ACC112 (cell line): ENCODE data around the gene PMEPA1.

ENCODE experiments used
- H2AFZ ChIP-seq: fragments of 200-600 bp; sonication (generic); one replicate; pipeline ENCODE4 v1.6.0; 2017; ENCODE audit warnings: antibody characterized with exemption, low read length; ENCODE audit not compliant: unreplicated experiment
- H3K27ac ChIP-seq: fragments of 200-600 bp; sonication (generic); 2 replicates; pipeline ENCODE4 v1.5.1; 2014; ENCODE audit warnings: low read depth, mild to moderate bottlenecking, antibody characterized with exemption, low read length, moderate library complexity
- H3K27me3 ChIP-seq: fragments of 200-600 bp; sonication (generic); 2 replicates; pipeline ENCODE4 v1.6.1; 2014; ENCODE audit warnings: mild to moderate bottlenecking, antibody characterized with exemption, low read length, moderate library complexity, mixed read lengths; ENCODE audit not compliant: insufficient read depth
- H3K36me3 ChIP-seq: fragments of 200-600 bp; sonication (generic); 2 replicates; pipeline ENCODE4 v1.6.1; 2016; ENCODE audit warnings: mild to moderate bottlenecking, antibody characterized with exemption, low read length, moderate library complexity, mixed read lengths; ENCODE audit not compliant: insufficient read depth
- H3K4me1 ChIP-seq: fragments of 200-600 bp; sonication (generic); one replicate; pipeline ENCODE4 v1.6.1; 2016; ENCODE audit warnings: low read length, mixed read lengths; ENCODE audit not compliant: insufficient read depth, unreplicated experiment, control insufficient read depth
- H3K4me3 ChIP-seq: fragments of 200-600 bp; sonication (generic); 2 replicates; pipeline ENCODE4 v1.5.1; 2014; ENCODE audit warnings: mild to moderate bottlenecking, low read depth, low read length
- H3K79me2 ChIP-seq: fragments of 200-600 bp; sonication (generic); one replicate; pipeline ENCODE4 v1.6.0; 2016; ENCODE audit warnings: low read length; ENCODE audit not compliant: control insufficient read depth, unreplicated experiment, insufficient read depth

The PMEPA1 gene

DNA sequence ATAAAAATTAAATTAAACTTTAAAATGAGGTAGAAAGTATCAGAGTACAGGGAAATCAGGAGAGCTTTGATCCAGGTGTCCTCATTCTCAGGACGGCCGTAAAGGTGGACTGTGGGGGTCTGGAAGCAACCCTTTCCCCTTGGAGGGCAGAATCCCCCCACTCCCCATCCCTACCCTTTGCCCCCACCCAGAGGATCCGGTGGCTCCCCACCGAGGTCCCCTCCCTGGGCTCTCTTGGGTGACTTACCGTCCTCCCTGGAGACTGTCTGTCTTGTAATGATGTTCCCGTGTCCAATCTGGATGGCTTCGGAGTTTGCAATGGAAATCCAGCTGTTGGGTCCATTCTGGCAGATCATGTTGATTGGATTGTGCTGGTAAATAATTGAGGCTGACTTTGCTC is 96.9 kb downstream of the PMEPA1 start:
- Histone ChIP-seq H3K36me3 (no peaks in the 10 kb centered on the region), H3K4me3 (no peak overlapping the region), H2AFZ (no peak overlapping the region), H3K27ac (no peak overlapping the region), H3K79me2 (no peaks in the 10 kb centered on the region), H3K27me3 (peaks cover 47% of the 10 kb centered on the region), H3K4me1 (peaks cover 2% of the 10 kb centered on the region)

DNA sequence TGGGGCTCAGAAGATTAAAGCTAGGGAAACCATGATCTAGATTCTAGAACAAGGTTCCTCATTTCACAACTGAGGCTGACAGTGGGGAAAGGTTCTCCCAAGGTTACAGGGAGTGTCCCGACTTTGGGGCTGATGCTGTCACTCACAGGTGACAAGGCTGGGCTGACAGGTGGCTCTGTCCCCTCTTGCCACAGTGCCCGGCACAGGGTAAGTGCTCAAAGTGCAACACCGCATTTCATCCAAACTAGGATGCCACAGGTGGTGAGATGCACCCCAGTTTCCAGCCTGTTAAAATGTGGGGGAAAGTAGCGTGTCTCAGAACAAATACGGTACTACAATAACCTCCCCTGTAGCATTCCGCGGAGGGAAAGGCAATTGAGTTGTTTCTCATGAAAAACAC is 97.4 kb downstream of the PMEPA1 start:
- no peaks in the 10 kb centered on the region for H3K4me1 ChIP-seq
- no peak overlapping the region for H3K4me3 ChIP-seq
- no peaks in the 10 kb centered on the region for H3K36me3 ChIP-seq
- no peak overlapping the region for H3K27ac ChIP-seq
- H3K27me3 ChIP-seq, result peaks cover 50% of the 10 kb centered on the region
- no peak overlapping the region for H2AFZ ChIP-seq
- H3K79me2 ChIP-seq, result no peaks in the 10 kb centered on the region

DNA sequence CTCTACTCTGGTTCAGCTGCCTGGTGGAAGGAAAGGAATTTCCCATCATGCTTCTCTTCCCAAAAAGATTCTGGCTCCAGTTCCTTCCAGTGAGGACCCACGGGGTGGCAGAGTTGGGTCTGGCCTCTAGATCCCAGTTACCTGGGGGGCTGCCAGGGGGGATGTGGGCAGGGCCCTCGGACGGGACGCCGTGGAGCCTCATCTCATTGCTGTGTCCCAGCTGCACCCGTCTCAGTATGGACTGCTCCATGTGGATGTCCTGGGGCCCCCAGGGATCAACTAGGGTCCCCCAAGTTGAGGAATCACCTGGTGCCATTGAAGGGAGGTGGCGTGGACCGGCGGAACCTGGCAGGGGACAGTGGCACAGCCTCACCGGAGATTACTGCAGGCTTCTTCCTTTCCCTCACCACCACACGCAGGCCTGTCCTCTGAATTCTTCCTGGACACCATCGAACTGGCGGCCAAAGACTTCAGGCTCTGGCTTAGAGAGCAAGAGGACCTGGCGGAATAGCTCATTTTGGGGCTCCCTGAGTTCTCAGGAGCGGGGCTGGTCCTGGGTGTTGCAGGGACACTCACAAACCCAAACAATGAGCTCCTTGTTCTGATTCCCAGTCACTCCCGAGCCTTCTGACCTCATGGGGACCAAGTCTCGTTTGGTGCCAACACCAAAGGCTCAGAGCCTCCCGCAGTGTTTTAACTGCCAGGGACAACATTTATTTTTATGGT is 98.1 kb downstream of the PMEPA1 start:
- Histone ChIP-seq H2AFZ (no peak overlapping the region), H3K79me2 (no peaks in the 10 kb centered on the region), H3K4me1 (no peaks in the 10 kb centered on the region), H3K27me3 (peaks cover 56% of the 10 kb centered on the region), H3K36me3 (no peaks in the 10 kb centered on the region), H3K4me3 (no peak overlapping the region), H3K27ac (no peak overlapping the region)

DNA sequence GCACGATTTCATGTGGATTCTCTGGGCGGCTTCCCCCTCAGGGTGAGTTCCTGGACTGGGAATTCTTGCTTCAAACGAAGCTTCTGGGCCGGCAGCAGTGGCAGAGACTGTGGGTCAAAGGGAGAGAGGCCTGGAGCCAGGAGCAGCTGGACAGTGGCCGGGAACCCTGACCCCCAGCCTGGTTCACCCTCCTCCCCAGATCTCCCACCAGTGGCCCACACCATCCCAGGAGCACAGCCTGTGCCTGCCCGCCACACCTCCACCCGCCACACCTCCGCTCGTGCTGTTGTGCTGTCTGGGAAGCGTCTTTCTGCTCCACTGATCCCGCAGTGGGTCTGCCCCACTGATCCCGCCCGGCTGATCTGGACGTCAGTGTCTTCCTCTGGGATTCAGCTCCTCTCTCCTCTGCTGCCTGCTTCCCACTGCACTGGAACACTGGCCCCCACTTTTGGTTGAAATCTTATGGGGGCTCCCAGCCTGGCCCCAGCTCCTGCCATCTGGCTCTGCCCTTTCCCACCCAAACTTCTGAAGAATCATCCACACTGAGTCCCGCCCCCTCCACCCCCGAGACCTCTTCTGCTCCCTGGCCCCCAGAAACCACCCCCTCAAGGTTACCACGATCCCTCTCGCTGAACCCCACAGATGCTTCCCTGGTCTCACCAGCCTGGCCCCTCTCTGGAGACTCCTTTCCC is 99.4 kb downstream of the PMEPA1 start:
- no peaks in the 10 kb centered on the region for H3K79me2 ChIP-seq
- no peak overlapping the region for H3K27ac ChIP-seq
- no peaks in the 10 kb centered on the region for H3K4me1 ChIP-seq
- no peaks in the 10 kb centered on the region for H3K36me3 ChIP-seq
- no peak overlapping the region for H2AFZ ChIP-seq
- no peak overlapping the region for H3K4me3 ChIP-seq
- H3K27me3 ChIP-seq, result peaks cover 65% of the 10 kb centered on the region

DNA sequence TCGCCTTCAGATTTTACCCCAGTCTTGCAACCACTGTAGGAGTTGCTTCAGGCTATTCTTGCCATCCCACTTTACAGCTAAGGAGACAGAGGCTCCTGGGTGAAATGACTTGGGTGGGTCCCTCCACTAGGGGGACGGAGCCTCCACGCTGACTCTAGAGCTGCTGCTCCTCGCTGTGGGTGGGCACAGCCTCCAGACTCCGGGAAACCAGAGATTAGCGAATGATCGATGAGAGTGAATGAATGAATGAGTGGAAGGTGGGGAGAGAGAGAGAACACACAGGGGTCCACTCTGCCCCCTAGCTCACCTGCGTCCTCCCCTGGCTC is 100.0 kb downstream of the PMEPA1 start:
- H3K79me2 ChIP-seq, result no peaks in the 10 kb centered on the region
- H3K27ac ChIP-seq, result no peak overlapping the region
- no peak overlapping the region for H2AFZ ChIP-seq
- peaks cover 63% of the 10 kb centered on the region for H3K27me3 ChIP-seq
- H3K4me3 ChIP-seq, result no peak overlapping the region
- no peaks in the 10 kb centered on the region for H3K4me1 ChIP-seq
- H3K36me3 ChIP-seq, result no peaks in the 10 kb centered on the region

DNA sequence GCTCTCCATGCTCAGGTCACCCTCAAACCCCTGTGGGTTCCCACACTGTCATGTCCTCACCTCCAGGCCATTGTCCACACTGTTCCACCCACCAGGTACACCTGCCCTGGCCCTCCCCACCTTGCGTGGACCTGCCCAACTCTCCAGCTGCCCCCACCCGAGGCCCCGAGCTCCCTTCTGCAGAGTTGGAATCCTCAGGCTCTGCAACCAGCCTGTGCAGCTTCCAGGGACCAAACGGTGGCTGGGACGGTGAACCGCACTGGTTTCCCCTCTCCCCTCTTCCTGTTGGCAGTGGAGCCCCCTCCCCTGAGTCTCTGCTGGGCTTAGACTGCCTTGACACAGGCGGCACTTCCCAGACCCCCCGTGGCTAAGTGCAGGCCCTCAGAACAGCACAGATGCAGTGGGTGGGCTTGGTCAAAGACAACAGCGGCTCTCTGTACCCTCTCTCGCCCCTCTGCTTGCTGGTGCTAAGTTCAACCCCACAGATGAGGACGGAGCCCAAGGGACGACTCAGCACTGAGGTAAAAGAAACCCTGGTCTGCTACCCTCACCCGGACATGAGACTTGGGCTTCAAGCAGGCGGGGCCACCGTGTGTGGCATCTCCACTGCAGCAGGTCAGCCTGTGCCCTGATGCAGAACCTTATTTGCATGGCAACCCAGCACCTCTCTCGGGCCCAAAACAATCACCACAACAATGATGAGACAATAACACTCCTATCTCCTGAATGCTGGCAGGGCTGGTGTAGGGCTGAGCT is 100.6 kb downstream of the PMEPA1 start:
- H2AFZ ChIP-seq, result no peak overlapping the region
- no peaks in the 10 kb centered on the region for H3K79me2 ChIP-seq
- peaks cover 61% of the 10 kb centered on the region for H3K27me3 ChIP-seq
- H3K4me3 ChIP-seq, result no peak overlapping the region
- no peak overlapping the region for H3K27ac ChIP-seq
- no peaks in the 10 kb centered on the region for H3K36me3 ChIP-seq
- no peaks in the 10 kb centered on the region for H3K4me1 ChIP-seq

DNA sequence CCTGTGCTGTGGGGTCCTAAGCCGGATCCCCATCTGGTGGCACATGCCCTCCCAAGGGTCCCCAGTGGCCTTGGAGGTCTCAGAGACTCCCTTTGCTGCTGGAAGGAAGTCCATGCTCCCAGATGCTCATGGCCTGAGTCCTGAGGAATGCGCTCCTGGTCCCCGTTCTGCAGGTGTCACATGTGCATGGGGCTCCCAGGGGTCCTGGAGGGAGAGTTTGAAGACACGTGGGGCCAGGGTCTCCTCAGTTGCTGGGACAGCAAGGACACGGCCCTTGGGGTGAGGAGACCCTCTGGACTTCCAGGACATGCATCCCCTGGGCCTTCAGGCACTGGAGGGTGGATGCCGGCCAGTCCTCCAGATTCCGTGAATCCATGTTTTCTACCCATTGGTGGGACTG is 101.3 kb downstream of the PMEPA1 start:
- Histone ChIP-seq H3K27me3 (peaks cover 60% of the 10 kb centered on the region), H3K79me2 (no peaks in the 10 kb centered on the region), H3K4me3 (no peak overlapping the region), H3K4me1 (no peaks in the 10 kb centered on the region), H3K27ac (no peak overlapping the region), H2AFZ (no peak overlapping the region), H3K36me3 (no peaks in the 10 kb centered on the region)

DNA sequence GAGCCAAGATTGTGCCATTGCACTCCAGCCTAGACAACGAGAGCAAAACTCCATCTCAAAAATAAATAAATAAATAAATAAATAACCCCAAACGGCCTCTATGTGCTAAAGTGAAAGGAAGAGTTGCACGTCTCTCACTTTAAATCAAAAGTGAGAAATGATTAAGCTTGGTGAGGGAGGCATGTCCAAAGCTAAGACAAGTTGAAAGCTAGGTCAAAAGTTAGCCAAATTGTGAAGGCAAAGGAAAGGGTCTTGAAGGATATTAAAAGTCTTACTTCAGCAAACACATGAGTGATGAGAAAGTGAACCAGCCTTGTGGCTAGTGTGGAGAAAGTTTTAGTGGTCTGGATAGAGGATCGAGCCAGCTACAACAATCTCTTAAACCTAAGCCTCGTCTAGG is 103.9 kb downstream of the PMEPA1 start:
- Histone ChIP-seq H2AFZ (no peak overlapping the region), H3K27me3 (peaks cover 44% of the 10 kb centered on the region)

DNA sequence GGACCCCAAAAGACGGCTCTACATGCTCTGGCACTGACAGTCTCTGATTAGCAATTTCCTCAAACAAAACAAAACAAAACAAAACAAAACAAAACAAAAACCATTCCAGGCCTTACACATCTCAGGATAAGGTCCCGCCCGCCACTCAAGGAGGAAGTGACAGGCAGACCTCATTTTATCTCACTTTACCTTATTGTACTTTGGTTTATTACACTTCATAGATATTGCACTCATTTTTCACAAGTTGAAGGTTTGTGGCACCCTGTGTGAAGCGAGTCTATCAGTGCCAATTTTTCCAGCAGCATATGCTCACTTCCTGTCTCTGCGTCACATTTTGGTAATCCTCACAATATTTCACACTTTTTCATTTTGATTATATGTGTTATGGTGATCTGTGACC is 104.8 kb downstream of the PMEPA1 start:
- Histone ChIP-seq H2AFZ (no peak overlapping the region), H3K4me1 (no peaks in the 10 kb centered on the region), H3K4me3 (no peak overlapping the region), H3K27me3 (peaks cover 37% of the 10 kb centered on the region), H3K79me2 (no peaks in the 10 kb centered on the region), H3K36me3 (no peaks in the 10 kb centered on the region), H3K27ac (no peak overlapping the region)

More for the DNA sequence above, 103.9 kb downstream of the PMEPA1 start:
- Histone ChIP-seq H3K4me3 (no peak overlapping the region), H3K36me3 (no peaks in the 10 kb centered on the region), H3K4me1 (no peaks in the 10 kb centered on the region), H3K27ac (no peak overlapping the region), H3K79me2 (no peaks in the 10 kb centered on the region)

DNA sequence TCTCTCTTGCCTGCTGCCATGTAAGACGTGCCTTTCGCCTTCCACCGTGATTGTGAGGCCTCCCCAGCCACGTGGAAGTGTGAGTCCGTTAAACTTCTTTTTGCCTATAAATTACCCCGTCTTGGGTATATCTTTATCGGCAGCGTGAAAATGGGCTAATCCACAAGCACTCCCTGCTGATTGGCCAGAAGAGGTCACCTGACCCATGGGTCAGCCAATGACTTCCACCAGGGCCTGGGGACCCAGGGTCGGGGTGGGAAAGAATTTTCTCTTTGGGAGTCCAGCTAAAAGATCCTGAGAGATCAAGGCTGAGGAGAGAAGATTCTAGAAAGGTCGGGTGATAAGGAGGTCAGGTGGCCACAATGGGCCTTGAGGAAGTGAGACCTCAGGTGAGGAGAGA is 106.7 kb downstream of the PMEPA1 start:
- Histone ChIP-seq H2AFZ (no peak overlapping the region), H3K27me3 (peaks cover 20% of the 10 kb centered on the region), H3K4me1 (no peaks in the 10 kb centered on the region)

DNA sequence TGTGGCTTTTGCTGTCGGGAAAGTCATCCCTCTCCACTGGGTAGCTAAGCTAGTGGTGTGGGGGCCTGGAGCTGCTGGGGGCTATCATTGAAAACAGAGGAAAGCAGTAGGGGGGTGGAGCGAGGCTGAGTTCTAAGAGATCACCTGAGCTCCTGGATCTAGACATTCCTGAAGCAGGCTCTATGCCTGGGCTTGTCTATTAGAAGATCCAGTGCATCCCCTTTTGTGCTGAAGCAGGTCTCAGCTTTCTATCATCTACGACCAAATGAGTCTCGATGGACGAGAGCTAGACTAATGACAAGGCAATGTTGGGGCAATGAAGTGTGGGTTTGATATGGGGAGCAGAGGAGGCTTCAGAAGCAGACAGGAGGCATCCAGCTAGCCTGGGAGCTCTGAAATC is 108.1 kb downstream of the PMEPA1 start:
- H3K27me3 ChIP-seq, result peaks cover 11% of the 10 kb centered on the region
- H2AFZ ChIP-seq, result no peak overlapping the region
- no peaks in the 10 kb centered on the region for H3K36me3 ChIP-seq
- H3K27ac ChIP-seq, result no peak overlapping the region
- no peaks in the 10 kb centered on the region for H3K4me1 ChIP-seq
- H3K4me3 ChIP-seq, result no peak overlapping the region
- no peaks in the 10 kb centered on the region for H3K79me2 ChIP-seq

More for the DNA sequence above, 106.7 kb downstream of the PMEPA1 start:
- Histone ChIP-seq H3K4me3 (no peak overlapping the region), H3K27ac (no peak overlapping the region), H3K79me2 (no peaks in the 10 kb centered on the region), H3K36me3 (no peaks in the 10 kb centered on the region)
